ENCODE data around the gene SLC35A4.
"Not testable (repeated sequence)": the region's sequence is repeated elsewhere in the genome, so short reads cannot be mapped to it uniquely, and the experiment has no call there.

Gene SLC35A4

GRCh38 chr5:140593070-140593469 is 28.4 kb downstream of the SLC35A4 start:
- not testable (repeated sequence) for DNase-seq

- DNase-seq = no peak
Measured at GRCh38 chr5:140594169-140594568, 29.5 kb downstream of the SLC35A4 start.

- DNase-seq = no peak
Measured at GRCh38 chr5:140595538-140596300, 31.1 kb downstream of the SLC35A4 start.

GRCh38 chr5:140596321-140596741 is 31.7 kb downstream of the SLC35A4 start:
- no peak for DNase-seq

- DNase-seq = no peak
Measured at GRCh38 chr5:140598836-140599235, 34.2 kb downstream of the SLC35A4 start.

- DNase-seq = no peak
Measured at GRCh38 chr5:140600096-140600495, 35.5 kb downstream of the SLC35A4 start.

GRCh38 chr5:140602147-140602546 is 37.5 kb downstream of the SLC35A4 start:
- no peak for DNase-seq

GRCh38 chr5:140603446-140603698 is 38.7 kb downstream of the SLC35A4 start:
- not testable (repeated sequence) for DNase-seq

- no peak for DNase-seq
Measured at GRCh38 chr5:140603734-140604133, 39.1 kb downstream of the SLC35A4 start.

- no peak for DNase-seq
Measured at GRCh38 chr5:140605879-140606278, 41.3 kb downstream of the SLC35A4 start.

- DNase-seq = no peak
Measured at GRCh38 chr5:140607031-140607430, 42.4 kb downstream of the SLC35A4 start.

GRCh38 chr5:140608722-140609121 is 44.1 kb downstream of the SLC35A4 start:
- no peak for DNase-seq

- DNase-seq = no peak
Measured at GRCh38 chr5:140609126-140609525, 44.5 kb downstream of the SLC35A4 start.

GRCh38 chr5:140611020-140611521 is 46.4 kb downstream of the SLC35A4 start:
- DNase-seq = no peak

All from islet precursor cell (in vitro differentiated cells).